ENCODE measurements around the gene ATP8A2.

DNA sequence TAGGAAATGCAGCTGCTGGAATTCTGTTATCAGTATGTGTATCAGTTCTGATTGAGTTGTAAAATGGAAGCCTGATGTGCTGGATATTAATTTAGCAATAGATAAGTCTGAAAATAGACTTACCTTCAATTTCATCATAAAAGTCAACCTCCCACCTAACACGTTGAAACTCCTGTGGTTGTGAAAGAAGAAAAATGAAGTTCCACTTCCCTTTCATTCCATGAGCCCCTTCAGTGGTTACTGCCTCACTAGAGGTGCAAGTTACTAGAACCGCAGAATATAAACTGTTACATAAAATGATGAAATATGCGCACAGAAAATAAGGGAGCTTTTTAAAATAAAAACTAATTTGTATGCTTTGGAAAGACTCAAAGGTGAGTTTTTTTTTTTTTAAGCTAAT lies 430.8 kb downstream of the ATP8A2 start:
- TF ChIP-seq, protein P1, sequence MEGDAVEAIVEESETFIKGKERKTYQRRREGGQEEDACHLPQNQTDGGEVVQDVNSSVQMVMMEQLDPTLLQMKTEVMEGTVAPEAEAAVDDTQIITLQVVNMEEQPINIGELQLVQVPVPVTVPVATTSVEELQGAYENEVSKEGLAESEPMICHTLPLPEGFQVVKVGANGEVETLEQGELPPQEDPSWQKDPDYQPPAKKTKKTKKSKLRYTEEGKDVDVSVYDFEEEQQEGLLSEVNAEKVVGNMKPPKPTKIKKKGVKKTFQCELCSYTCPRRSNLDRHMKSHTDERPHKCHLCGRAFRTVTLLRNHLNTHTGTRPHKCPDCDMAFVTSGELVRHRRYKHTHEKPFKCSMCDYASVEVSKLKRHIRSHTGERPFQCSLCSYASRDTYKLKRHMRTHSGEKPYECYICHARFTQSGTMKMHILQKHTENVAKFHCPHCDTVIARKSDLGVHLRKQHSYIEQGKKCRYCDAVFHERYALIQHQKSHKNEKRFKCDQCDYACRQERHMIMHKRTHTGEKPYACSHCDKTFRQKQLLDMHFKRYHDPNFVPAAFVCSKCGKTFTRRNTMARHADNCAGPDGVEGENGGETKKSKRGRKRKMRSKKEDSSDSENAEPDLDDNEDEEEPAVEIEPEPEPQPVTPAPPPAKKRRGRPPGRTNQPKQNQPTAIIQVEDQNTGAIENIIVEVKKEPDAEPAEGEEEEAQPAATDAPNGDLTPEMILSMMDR (IDR thresholded peaks at IDR 0.05), result no peak
- no peak for TF ChIP-seq POLR2A (IDR thresholded peaks at IDR 0.05)

Data from testis (tissue), 2 donors.